ENCODE measurements around the gene CACNB3.

- TF ChIP-seq CTCF (IDR thresholded peaks at IDR 0.05; ENCODE audit: low read depth, low read length) = no peak
- no peak for TF ChIP-seq EZH2phosphoT487 (IDR thresholded peaks at IDR 0.05; ENCODE audit: low read depth)
Observed at GRCh38 chr12:48859607-48860006, 41.3 kb downstream of the CACNB3 start.

Data from OCI-LY3 (cell line).